PC-3 (cell line): ENCODE measurements around the gene VAV3.

Source experiments
- CTCF ChIP-seq: fragments of 300-600 bp; sonication (generic); conservative IDR thresholded peaks from 2 replicates; pipeline ENCODE4 v1.5.1; 2017; ENCODE audit warnings: antibody characterized with exemption, low read depth, mild to moderate bottlenecking, low read length
- EZH2 ChIP-seq: fragments of 300-600 bp; sonication (generic); IDR thresholded peaks from one replicate; pipeline ENCODE4 v1.6.1; 2017; ENCODE audit warnings: antibody characterized with exemption, mild to moderate bottlenecking, low read length; ENCODE audit not compliant: unreplicated experiment

DNA sequence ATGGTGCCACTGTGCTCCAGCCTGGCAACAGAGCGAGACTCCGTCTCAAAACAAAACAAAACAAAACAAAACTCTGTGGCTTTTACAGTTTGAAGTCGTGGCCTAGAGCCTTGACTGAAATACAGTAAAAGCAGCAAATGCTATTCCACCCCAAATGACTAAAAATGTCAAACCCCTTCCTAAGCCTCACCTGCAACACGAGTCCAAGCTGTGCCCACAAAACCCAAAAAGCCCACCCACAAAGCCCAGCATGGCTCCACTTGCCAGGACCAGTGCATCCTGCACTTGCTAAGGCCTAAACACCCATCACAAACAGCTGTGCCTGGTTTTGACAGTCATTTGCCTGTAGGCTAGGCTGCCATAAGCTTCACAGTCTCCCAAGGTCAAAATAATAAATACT, 21.3 kb downstream of the VAV3 start:
- TF ChIP-seq CTCF (no peak), EZH2 (no peak)
